Breast epithelium (tissue), 4 donors: ENCODE data around the gene F8. TPM values are rescaled to one million over a fixed set of nuclear protein-coding genes. Genes with fewer than 3 reads are reported as not detected.

ENCODE experiments used
- DNase-seq, 2 donors: peaks; one replicate each; pipeline ENCODE4 v3.0.0-alpha.2; 2019; ENCODE audit warnings: low spot score in 2 of 2
- H3K27ac ChIP-seq, 2 donors: fragments of 200-600 bp; sonication (generic) in 1 of 2; one replicate each; pipeline ENCODE4 v1.5.1; 2016 to 2019; ENCODE audit warnings: mild to moderate bottlenecking in 1 of 2
- H3K27me3 ChIP-seq, 2 donors: fragments of 200-600 bp; sonication (generic) in 1 of 2; one replicate each; pipeline versions ENCODE4 v1.5.1 to v1.6.0; 2017 to 2019; ENCODE audit warnings: control low read depth in 1 of 2, mild to moderate bottlenecking in 1 of 2
- H3K36me3 ChIP-seq: fragments of 200-600 bp; one replicate; pipeline ENCODE4 v1.5.1; 2019
- H3K4me1 ChIP-seq, 2 donors: fragments of 200-600 bp; sonication (generic); one replicate each; pipeline ENCODE4 v1.5.1; 2016 to 2019; ENCODE audit warnings: control low read depth in 1 of 2
- H3K4me3 ChIP-seq, 3 donors: fragments of 200-600 bp; sonication (generic); 1 replicate in 2 of 3; 2 replicates in 1 of 3; pipeline ENCODE4 v1.5.1; 2016 to 2019; ENCODE audit warnings: mild to moderate bottlenecking in 3 of 3, moderate library complexity in 2 of 3
- H3K9me3 ChIP-seq, 2 donors: fragments of 200-600 bp; sonication (generic) in 1 of 2; one replicate each; pipeline ENCODE4 v1.5.1; 2016 to 2019; ENCODE audit warnings: control low read depth in 1 of 2
- POLR2A ChIP-seq: fragments of 450-650 bp; IDR thresholded peaks from one replicate; pipeline ENCODE4 v1.6.1; 2016; ENCODE audit warnings: antibody characterized with exemption, mild to moderate bottlenecking, moderate library complexity
- POLR2AphosphoS5 ChIP-seq, 3 donors: sonication (generic); formaldehyde crosslinking; IDR thresholded peaks; one replicate each; pipeline ENCODE4 v1.6.1; 2017; ENCODE audit warnings: antibody characterized with exemption in 3 of 3
- intact Hi-C: fragments of 100-400 bp; cut with DNase I; formaldehyde crosslinking; loops from one replicate; pipeline ENCODE4 v1.15.1; 2023; ENCODE audit warnings: low total_unique reads
- total RNA-seq, 3 donors: library from RNA; depleted of rRNA; stranded (reverse); fragments of >200 nt; gene quantifications; one replicate each; pipeline ENCODE4 v1.1.0, GENCODE V29; 2016
- TF ChIP-seq, protein P1 (sequence below), 3 donors: fragments of 450-650 bp; IDR thresholded peaks; one replicate each; pipeline ENCODE4 v1.5.1; 2016 to 2017; ENCODE audit warnings: antibody characterized with exemption in 3 of 3, mild to moderate bottlenecking in 3 of 3, moderate library complexity in 3 of 3

F8 gene
- total RNA-seq, 3 donors from 2014 or later, result 14.6 to 30.2 (median 16.1) TPM

DNA sequence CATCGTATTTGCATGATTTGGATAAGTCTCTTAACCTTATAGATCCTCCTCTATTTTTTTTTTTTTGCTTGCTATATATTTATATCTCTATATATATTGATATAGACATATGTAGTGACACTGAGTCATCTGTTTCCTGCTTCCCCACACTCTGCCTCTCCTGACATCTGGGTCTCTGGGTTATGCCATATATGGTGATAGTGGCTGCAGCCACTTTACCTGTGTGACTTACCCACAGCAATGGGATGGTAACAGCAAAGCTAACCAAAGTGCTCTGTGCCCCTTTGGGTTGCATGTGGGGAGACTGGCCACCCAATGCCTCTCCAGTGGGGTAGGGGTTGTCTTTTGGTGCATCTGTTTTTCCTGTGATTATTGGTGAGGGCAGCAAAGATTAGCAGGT is 33.9 kb upstream of the F8 start:
- Histone ChIP-seq H3K9me3 (no peaks in the 10 kb centered on the region), H3K4me3 (no peak overlapping the region), H3K4me1 (no peaks in the 10 kb centered on the region), H3K36me3 (no peaks in the 10 kb centered on the region), H3K27me3 (no peaks in the 10 kb centered on the region), H3K27ac (peak overlapping the region in 1 of 2 donors; percentile 25)
- DNase-seq, result no peak
- intact Hi-C loops, result no loop called here
- TF ChIP-seq, protein P1, sequence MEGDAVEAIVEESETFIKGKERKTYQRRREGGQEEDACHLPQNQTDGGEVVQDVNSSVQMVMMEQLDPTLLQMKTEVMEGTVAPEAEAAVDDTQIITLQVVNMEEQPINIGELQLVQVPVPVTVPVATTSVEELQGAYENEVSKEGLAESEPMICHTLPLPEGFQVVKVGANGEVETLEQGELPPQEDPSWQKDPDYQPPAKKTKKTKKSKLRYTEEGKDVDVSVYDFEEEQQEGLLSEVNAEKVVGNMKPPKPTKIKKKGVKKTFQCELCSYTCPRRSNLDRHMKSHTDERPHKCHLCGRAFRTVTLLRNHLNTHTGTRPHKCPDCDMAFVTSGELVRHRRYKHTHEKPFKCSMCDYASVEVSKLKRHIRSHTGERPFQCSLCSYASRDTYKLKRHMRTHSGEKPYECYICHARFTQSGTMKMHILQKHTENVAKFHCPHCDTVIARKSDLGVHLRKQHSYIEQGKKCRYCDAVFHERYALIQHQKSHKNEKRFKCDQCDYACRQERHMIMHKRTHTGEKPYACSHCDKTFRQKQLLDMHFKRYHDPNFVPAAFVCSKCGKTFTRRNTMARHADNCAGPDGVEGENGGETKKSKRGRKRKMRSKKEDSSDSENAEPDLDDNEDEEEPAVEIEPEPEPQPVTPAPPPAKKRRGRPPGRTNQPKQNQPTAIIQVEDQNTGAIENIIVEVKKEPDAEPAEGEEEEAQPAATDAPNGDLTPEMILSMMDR (IDR thresholded peaks at IDR 0.05), result no peak
- TF ChIP-seq POLR2A, result no peak
- no peak for TF ChIP-seq POLR2AphosphoS5 (IDR thresholded peaks at IDR 0.05)

DNA sequence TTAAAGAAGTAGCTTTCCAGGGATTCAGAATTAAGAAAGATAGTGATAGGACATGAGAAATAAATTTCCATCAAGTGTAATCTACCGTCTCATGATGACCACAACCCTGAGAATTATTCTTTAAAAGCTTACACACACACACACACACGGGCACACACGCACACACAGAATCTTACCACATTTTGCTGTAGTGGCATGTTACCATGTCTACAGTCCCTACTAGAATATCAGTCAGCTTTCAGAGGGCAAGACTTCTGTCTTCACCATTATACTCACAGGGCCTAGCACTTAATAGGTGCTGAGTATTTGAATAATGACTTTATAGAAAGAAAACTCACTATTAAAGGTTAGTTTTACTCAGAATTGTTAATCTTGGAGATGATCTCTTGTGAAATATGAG is 33.0 kb upstream of the F8 start:
- no peak for DNase-seq
- no peak overlapping the region for H3K4me3 ChIP-seq
- H3K27ac ChIP-seq, result no peak overlapping the region
- intact Hi-C loops, result no loop called here
- TF ChIP-seq, protein P1 (IDR thresholded peaks at IDR 0.05), result no peak
- no peak for TF ChIP-seq POLR2A
- TF ChIP-seq POLR2AphosphoS5 (IDR thresholded peaks at IDR 0.05), result no peak
- no peaks in the 10 kb centered on the region for H3K9me3 ChIP-seq
- no peaks in the 10 kb centered on the region for H3K27me3 ChIP-seq
- no peaks in the 10 kb centered on the region for H3K4me1 ChIP-seq
- H3K36me3 ChIP-seq, result no peaks in the 10 kb centered on the region

DNA sequence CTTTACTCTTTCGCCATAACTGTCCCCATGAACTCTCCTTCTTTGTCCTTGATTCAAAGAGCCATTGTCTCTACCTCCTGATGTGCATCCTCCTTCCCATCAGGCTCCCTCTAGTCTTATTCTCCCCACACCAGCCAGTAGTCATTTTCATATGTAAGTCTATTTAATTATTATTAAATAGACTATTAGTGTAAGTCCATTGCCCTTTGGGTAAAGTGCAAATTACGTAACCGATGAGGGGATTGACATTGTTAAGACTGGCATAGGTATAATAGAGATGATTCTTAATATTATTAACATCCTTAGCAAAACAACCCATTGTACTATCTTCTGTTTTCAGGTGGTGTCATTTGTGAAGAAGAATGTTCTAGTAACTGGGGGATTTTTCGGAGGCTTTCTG is 31.7 kb upstream of the F8 start:
- TF ChIP-seq, protein P1 (IDR thresholded peaks at IDR 0.05), result no peak
- no peak for TF ChIP-seq POLR2AphosphoS5 (IDR thresholded peaks at IDR 0.05)
- TF ChIP-seq POLR2A, result no peak
- no peak overlapping the region for H3K27ac ChIP-seq

DNA sequence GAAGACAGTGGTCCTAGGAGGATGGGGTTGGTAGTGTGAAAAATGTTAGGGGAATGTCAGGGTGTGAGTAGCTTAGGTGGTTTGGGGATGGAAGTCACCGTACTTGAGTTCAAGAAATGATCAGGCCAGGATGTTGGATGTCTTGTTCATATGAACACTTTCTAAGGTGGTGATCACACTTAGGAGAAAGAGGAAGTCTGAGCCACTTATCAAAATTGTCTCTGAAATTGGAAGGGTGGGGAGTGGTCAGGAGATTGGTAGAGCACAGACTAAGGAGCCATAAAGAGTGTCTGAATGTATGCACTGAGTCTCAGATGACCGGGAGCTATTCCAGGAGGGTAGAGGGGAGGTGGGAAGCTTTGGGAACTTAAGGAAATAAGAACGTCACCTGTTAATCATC is 31.1 kb upstream of the F8 start:
- intact Hi-C loops, result no loop called here
- no peak for DNase-seq
- Histone ChIP-seq H3K4me3 (no peak overlapping the region), H3K27me3 (no peaks in the 10 kb centered on the region), H3K4me1 (no peaks in the 10 kb centered on the region), H3K9me3 (no peaks in the 10 kb centered on the region), H3K27ac (no peak overlapping the region), H3K36me3 (no peaks in the 10 kb centered on the region)
- TF ChIP-seq POLR2AphosphoS5 (IDR thresholded peaks at IDR 0.05) (no peak), POLR2A (no peak)
- TF ChIP-seq, protein P1 (IDR thresholded peaks at IDR 0.05), result no peak

More for the DNA sequence above, 31.7 kb upstream of the F8 start:
- no peaks in the 10 kb centered on the region for H3K27me3 ChIP-seq
- DNase-seq, result no peak
- no peak overlapping the region for H3K4me3 ChIP-seq
- no peaks in the 10 kb centered on the region for H3K4me1 ChIP-seq
- no peaks in the 10 kb centered on the region for H3K36me3 ChIP-seq
- H3K9me3 ChIP-seq, result no peaks in the 10 kb centered on the region
- intact Hi-C loops, result no loop called here

DNA sequence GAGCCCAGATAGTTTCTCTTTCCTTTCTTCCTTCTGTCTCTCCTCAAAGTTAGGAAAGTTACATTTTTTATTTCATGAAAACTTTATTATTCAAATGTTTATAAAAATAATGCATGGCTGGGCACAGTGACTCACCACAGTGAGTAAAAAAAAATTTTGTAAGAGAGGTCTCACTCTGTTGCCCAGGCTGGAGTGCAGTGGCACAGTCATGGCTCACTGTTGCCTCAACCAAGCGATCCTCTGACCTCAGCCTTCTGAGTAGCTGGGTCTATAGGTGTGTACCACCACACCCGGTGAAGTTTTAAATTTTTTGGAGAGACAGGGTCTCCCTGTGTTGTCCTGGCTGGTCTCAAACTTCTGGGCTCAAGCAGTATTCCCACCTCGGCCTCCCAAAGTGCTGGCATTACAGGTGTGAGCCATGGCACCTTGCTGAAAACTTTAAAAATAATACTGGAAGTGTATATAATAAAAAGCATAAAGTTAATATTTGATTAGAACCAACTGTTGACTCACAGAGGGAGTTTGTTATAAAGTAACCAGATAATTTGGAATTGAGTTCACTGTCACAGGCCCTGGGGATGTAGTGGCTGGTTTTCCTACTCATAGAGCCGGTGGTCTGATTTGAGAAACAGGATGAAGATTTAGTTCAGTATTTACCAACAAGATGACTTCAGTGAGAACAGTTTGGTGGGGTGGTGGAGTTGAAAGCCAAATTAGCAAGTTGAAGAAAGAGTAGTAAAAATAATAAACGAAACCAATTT is 30.4 kb upstream of the F8 start:
- intact Hi-C loops, result no loop called here
- Histone ChIP-seq H3K9me3 (no peaks in the 10 kb centered on the region), H3K27me3 (no peaks in the 10 kb centered on the region), H3K4me3 (no peak overlapping the region), H3K4me1 (no peaks in the 10 kb centered on the region), H3K36me3 (no peaks in the 10 kb centered on the region), H3K27ac (no peak overlapping the region)
- TF ChIP-seq POLR2A, result no peak
- no peak for TF ChIP-seq POLR2AphosphoS5 (IDR thresholded peaks at IDR 0.05)
- TF ChIP-seq, protein P1 (IDR thresholded peaks at IDR 0.05), result no peak
- no peak for DNase-seq
